Measurements from ENCODE around the gene CCDC33. TPM values are rescaled to one million over a fixed set of nuclear protein-coding genes. Genes with fewer than 3 reads are reported as not detected.

The CCDC33 gene
- total and polyA plus RNA-seq, 10 of the 15 experiments (the other 5 are each of a cell fraction or from before 2014, with no cell fraction given): 0.57 to 5.8 (median 4.3) TPM

GRCh38 chr15:74199297-74199652 is 36.9 kb upstream of the CCDC33 start:
- no peak for TF ChIP-seq SIN3A (IDR thresholded peaks at IDR 0.05; ENCODE audit: low read depth, low read length)
- TF ChIP-seq ZNF592 (IDR thresholded peaks at IDR 0.05): no peak
- TF ChIP-seq TAF1 (IDR thresholded peaks at IDR 0.05; ENCODE audit: borderline replicate concordance, low read depth, low read length): no peak
- no peak for TF ChIP-seq POLR2AphosphoS5 (IDR thresholded peaks at IDR 0.05; ENCODE audit: low read length)
- TF ChIP-seq CEBPB (IDR thresholded peaks at IDR 0.05; ENCODE audit: borderline replicate concordance in 1 of 2, low read depth in 2 of 2, low read length in 2 of 2): no peak
- no peak for TF ChIP-seq ATF7 (IDR thresholded peaks at IDR 0.05; ENCODE audit: low read depth)
- no peak for TF ChIP-seq ZNF217 (IDR thresholded peaks at IDR 0.05)
- no peak for TF ChIP-seq NR2C1 (IDR thresholded peaks at IDR 0.05)
- TF ChIP-seq JUND (IDR thresholded peaks at IDR 0.05; ENCODE audit: low read depth, low read length): no peak
- TF ChIP-seq SREBF2 (IDR thresholded peaks at IDR 0.05; ENCODE audit: low read length): no peak
- TF ChIP-seq NKRF (conservative IDR thresholded peaks at IDR 0.05): no peak
- no peak for TF ChIP-seq NFXL1 (IDR thresholded peaks at IDR 0.05; ENCODE audit: borderline replicate concordance)
- no peak for TF ChIP-seq KDM1A (IDR thresholded peaks at IDR 0.05; ENCODE audit: borderline replicate concordance)
- TF ChIP-seq POLR2A (IDR thresholded peaks at IDR 0.05; ENCODE audit: low read depth, low read length): no peak
- TF ChIP-seq SMC3 (IDR thresholded peaks at IDR 0.05; ENCODE audit: borderline replicate concordance, low read length): no peak
- no peak for TF ChIP-seq SMAD1 (IDR thresholded peaks at IDR 0.05; ENCODE audit: low read depth, partially characterized antibody)
- 76% methylated on average over 6 of the region's 6 CpGs for WGBS (ENCODE audit: insufficient coverage, insufficient replicate concordance, low lambda C conversion rate, missing lambda C conversion rate)
- Histone ChIP-seq H3K4me2 (ENCODE audit: control insufficient read depth, insufficient read depth) (no peak overlapping the region), H4K20me1 (ENCODE audit: control insufficient read depth, insufficient read depth) (no peaks in the 10 kb centered on the region), H2AFZ (ENCODE audit: control insufficient read depth, low read depth, low read length) (no peak overlapping the region), H3K27ac (ENCODE audit: control insufficient read depth, insufficient read depth) (no peak overlapping the region), H3K4me3 (no peak overlapping the region), H3K9me3 (replicated peaks; ENCODE audit: control insufficient read depth, insufficient read depth, low read length) (no peaks in the 10 kb centered on the region), H3K4me1 (ENCODE audit: control insufficient read depth, insufficient read depth, low read length) (peaks cover 25% of the 10 kb centered on the region), H3K9ac (ENCODE audit: control insufficient read depth, insufficient read depth, low read length) (no peak overlapping the region), H3K79me2 (ENCODE audit: control insufficient read depth, insufficient read depth, low read length) (no peaks in the 10 kb centered on the region), H3K27me3 (replicated peaks in 1 of 2; ENCODE audit: control insufficient read depth in 2 of 2, insufficient read depth in 2 of 2, low read length in 1 of 2) (no peaks in the 10 kb centered on the region), H3K36me3 (ENCODE audit: control insufficient read depth in 2 of 2, insufficient read depth in 2 of 2, low read length in 1 of 2) (no peaks in the 10 kb centered on the region)
- no peak for FAIRE-seq
- in situ Hi-C loops (cut with MboI) (no loop called here), intact Hi-C loops (cut with micrococcal nuclease; ENCODE audit: unreplicated experiment) (no loop called here)
- no peak for DNase-seq (ENCODE audit: low read depth, low spot score)
- SMC1A ChIA-PET (ENCODE audit: uncharacterized antibody, unreplicated experiment): interaction anchor here (0.7 kb wide), 1 partner anchor 95 kb away, joined by 3 read pairs; no protein-coding TSS in a partner anchor
- BruUV-seq (replicated peaks): no TSS peak
- no peak for ATAC-seq
- RAD21 ChIA-PET (ENCODE audit: unreplicated experiment): no interaction called here
- POLR2A ChIA-PET: interaction anchor here (0.7 kb wide), 1 partner anchor 8 kb away, joined by 3 read pairs; no protein-coding TSS in a partner anchor
- CTCF ChIA-PET: no interaction called here

Data from GM12878 (cell line).